PC-9 (cell line): Measurements from ENCODE around the gene DAPK2. TPM values are rescaled to one million over a fixed set of nuclear protein-coding genes. Genes with fewer than 3 reads are reported as not detected.

Experiments used
- BruUV-seq: library from RNA; stranded (reverse); fragments of 400-500 nt; replicated peaks from 2 replicates; lab custom pipeline; 2021; lab: Mats Ljungman, UMichigan
- CTCF ChIA-PET: fragments of 300-600 bp; sonication (Branson Sonifier 250); formaldehyde crosslinking; loops from one replicate; lab custom pipeline; 2022; ENCODE audit warnings: antibody characterized with exemption; lab: Charles Lee
- POLR2A ChIA-PET: fragments of 300-600 bp; sonication (Branson Sonifier 250); formaldehyde crosslinking; loops from one replicate; lab custom pipeline; 2022; ENCODE audit warnings: antibody characterized with exemption; ENCODE audit not compliant: unreplicated experiment; lab: Charles Lee
- DNase-seq, 2 experiments: peaks; one replicate each; pipeline versions ENCODE4 v3.0.0 to v3.0.0-alpha.2; 2015 to 2022; ENCODE audit warnings: mixed read lengths in 1 of 2
- H2AFZ ChIP-seq: fragments of 200-600 bp; sonication (generic); 2 replicates; pipeline ENCODE4 v1.8.1; 2017; ENCODE audit warnings: antibody characterized with exemption
- H3F3A ChIP-seq: fragments of 200-600 bp; sonication (generic); 2 replicates; pipeline ENCODE4 v1.8.1; 2017; ENCODE audit warnings: antibody characterized with exemption, mild to moderate bottlenecking, low read depth; ENCODE audit not compliant: insufficient read depth
- H3K27ac ChIP-seq: fragments of 200-600 bp; sonication (generic); 2 replicates; pipeline ENCODE4 v1.6.1; 2016; ENCODE audit warnings: mixed run types
- H3K27me3 ChIP-seq: fragments of 200-600 bp; sonication (generic); 2 replicates; pipeline ENCODE4 v1.6.1; 2016; ENCODE audit warnings: low read depth, mixed run types; ENCODE audit not compliant: insufficient read depth
- H3K36me3 ChIP-seq: fragments of 200-600 bp; sonication (generic); 2 replicates; pipeline ENCODE4 v1.6.1; 2016; ENCODE audit warnings: low read depth, mixed run types
- H3K4me1 ChIP-seq: fragments of 200-600 bp; sonication (generic); replicated peaks from 2 replicates; pipeline ENCODE4 v1.6.1; 2016; ENCODE audit warnings: mixed run types; ENCODE audit not compliant: insufficient read depth
- H3K4me2 ChIP-seq: fragments of 200-600 bp; sonication (generic); 2 replicates; pipeline ENCODE4 v1.6.1; 2017; ENCODE audit warnings: mixed run types
- H3K4me3 ChIP-seq: fragments of 200-600 bp; sonication (generic); 2 replicates; pipeline ENCODE4 v1.6.1; 2016; ENCODE audit warnings: mixed run types
- H3K79me2 ChIP-seq: fragments of 200-600 bp; sonication (generic); 2 replicates; pipeline ENCODE4 v1.6.1; 2017; ENCODE audit warnings: low read depth, mixed run types
- H3K9me2 ChIP-seq: fragments of 200-600 bp; sonication (generic); 2 replicates; pipeline ENCODE4 v1.8.1; 2017; ENCODE audit warnings: mild to moderate bottlenecking; ENCODE audit not compliant: insufficient read depth
- H3K9me3 ChIP-seq: fragments of 200-600 bp; sonication (generic); 2 replicates; pipeline ENCODE4 v1.8.1; 2016; ENCODE audit warnings: low read depth; ENCODE audit not compliant: insufficient read depth
- H4K20me1 ChIP-seq: fragments of 200-600 bp; sonication (generic); 2 replicates; pipeline ENCODE4 v1.8.1; 2017; ENCODE audit not compliant: insufficient read depth
- CTCF ChIP-seq: fragments of 200-600 bp; sonication (generic); conservative IDR thresholded peaks from 2 replicates; pipeline ENCODE4 v1.6.1; 2017; ENCODE audit warnings: mixed run types, antibody characterized with exemption, mild to moderate bottlenecking, moderate library complexity
- EZH2 ChIP-seq: fragments of 200-600 bp; sonication (generic); IDR thresholded peaks from 2 replicates; pipeline ENCODE4 v1.8.0; 2017; ENCODE audit warnings: antibody characterized with exemption, low read depth
- intact Hi-C: fragments of 100-400 bp; cut with micrococcal nuclease; formaldehyde crosslinking; loops from one replicate; pipeline ENCODE4 v1.10.0; 2022; ENCODE audit not compliant: unreplicated experiment
- total RNA-seq: library from RNA; stranded (reverse); gene quantifications from 2 replicates; pipeline ENCODE4 v1.2.3, GENCODE V29; 2021

The DAPK2 gene
- total RNA-seq, 1 experiment from 2014 or later, result 11.0 TPM

GRCh38 chr15:64003182-64003581 is 43.1 kb downstream of the DAPK2 start:
- Histone ChIP-seq H3K27me3 (no peaks in the 10 kb centered on the region), H3F3A (peaks cover 6% of the 10 kb centered on the region; the same call in 1 of the 2 replicates), H3K4me1 (peaks cover 28% of the 10 kb centered on the region), H2AFZ (no peak overlapping the region), H3K36me3 (no peaks in the 10 kb centered on the region), H3K9me2 (no peaks in the 10 kb centered on the region), H3K27ac (no peak overlapping the region), H3K79me2 (no peaks in the 10 kb centered on the region), H3K9me3 (no peaks in the 10 kb centered on the region), H3K4me3 (no peak overlapping the region), H3K4me2 (no peak overlapping the region), H4K20me1 (no peaks in the 10 kb centered on the region)
- POLR2A ChIA-PET, result no interaction called here
- CTCF ChIA-PET, result no interaction called here
- DNase-seq, result no peak
- no TSS peak for BruUV-seq
- intact Hi-C loops, result no loop called here
- TF ChIP-seq CTCF (no peak), EZH2 (no peak)

- intact Hi-C loops, result no loop called here
- Histone ChIP-seq H4K20me1 (no peaks in the 10 kb centered on the region), H3K4me3 (no peak overlapping the region), H2AFZ (no peak overlapping the region), H3K36me3 (no peaks in the 10 kb centered on the region), H3F3A (peaks cover 6% of the 10 kb centered on the region; the same call in 1 of the 2 replicates), H3K4me1 (peaks cover 20% of the 10 kb centered on the region), H3K4me2 (no peak overlapping the region), H3K9me2 (no peaks in the 10 kb centered on the region), H3K27ac (no peak overlapping the region), H3K9me3 (no peaks in the 10 kb centered on the region), H3K79me2 (no peaks in the 10 kb centered on the region), H3K27me3 (no peaks in the 10 kb centered on the region)
- ChIA-PET CTCF (no interaction called here), POLR2A (interaction anchor here (0.6 kb wide), 1 partner anchor 846 kb away, joined by 3 read pairs; no protein-coding TSS in a partner anchor)
- no peak for DNase-seq
- no TSS peak for BruUV-seq
- TF ChIP-seq CTCF (no peak), EZH2 (no peak)
Measured at GRCh38 chr15:64001148-64001547, 45.1 kb downstream of the DAPK2 start.

GRCh38 chr15:64000183-64000951 is 45.9 kb downstream of the DAPK2 start:
- Histone ChIP-seq H3K4me1 (peaks cover 17% of the 10 kb centered on the region), H2AFZ (no peak overlapping the region), H3K27me3 (no peaks in the 10 kb centered on the region), H3K36me3 (no peaks in the 10 kb centered on the region), H3K27ac (no peak overlapping the region), H3K4me2 (no peak overlapping the region), H3K79me2 (no peaks in the 10 kb centered on the region), H3K9me2 (no peaks in the 10 kb centered on the region), H3F3A (peaks cover 5% of the 10 kb centered on the region; the same call in 1 of the 2 replicates), H4K20me1 (no peaks in the 10 kb centered on the region), H3K9me3 (no peaks in the 10 kb centered on the region), H3K4me3 (no peak overlapping the region)
- no TSS peak for BruUV-seq
- intact Hi-C loops, result no loop called here
- DNase-seq, result no peak
- POLR2A ChIA-PET, result no interaction called here
- CTCF ChIA-PET, result no interaction called here
- TF ChIP-seq CTCF, result no peak
- no peak for TF ChIP-seq EZH2
